Measurements from ENCODE around the gene TMEM87B.

The TMEM87B gene

DNA sequence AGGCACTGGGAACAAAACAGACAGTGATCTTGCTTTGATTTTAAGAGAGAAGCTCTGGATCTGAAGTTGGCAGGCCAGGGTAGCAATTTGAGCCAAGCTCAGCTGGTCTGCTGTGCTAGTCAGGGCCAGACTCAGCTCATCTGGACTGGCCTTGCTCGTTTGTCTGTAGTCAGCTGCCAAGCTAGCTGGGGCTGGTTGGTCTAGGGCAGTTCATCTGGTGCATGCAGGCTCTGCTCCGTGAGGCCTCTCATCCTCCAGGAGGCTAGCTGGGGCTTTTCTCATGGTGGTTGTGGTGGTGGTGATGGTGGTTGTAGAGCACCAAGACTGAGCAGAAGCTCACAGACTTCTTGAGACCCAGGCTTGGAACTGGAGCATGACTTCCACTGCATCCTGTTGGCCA is 93.4 kb downstream of the TMEM87B start:
- in situ Hi-C loops (cut with HindIII; ENCODE audit: low sequenced_read_pairs) = no loop called here
- no peak for DNase-seq (ENCODE audit: low read depth, low spot score)
- TF ChIP-seq, protein P1, sequence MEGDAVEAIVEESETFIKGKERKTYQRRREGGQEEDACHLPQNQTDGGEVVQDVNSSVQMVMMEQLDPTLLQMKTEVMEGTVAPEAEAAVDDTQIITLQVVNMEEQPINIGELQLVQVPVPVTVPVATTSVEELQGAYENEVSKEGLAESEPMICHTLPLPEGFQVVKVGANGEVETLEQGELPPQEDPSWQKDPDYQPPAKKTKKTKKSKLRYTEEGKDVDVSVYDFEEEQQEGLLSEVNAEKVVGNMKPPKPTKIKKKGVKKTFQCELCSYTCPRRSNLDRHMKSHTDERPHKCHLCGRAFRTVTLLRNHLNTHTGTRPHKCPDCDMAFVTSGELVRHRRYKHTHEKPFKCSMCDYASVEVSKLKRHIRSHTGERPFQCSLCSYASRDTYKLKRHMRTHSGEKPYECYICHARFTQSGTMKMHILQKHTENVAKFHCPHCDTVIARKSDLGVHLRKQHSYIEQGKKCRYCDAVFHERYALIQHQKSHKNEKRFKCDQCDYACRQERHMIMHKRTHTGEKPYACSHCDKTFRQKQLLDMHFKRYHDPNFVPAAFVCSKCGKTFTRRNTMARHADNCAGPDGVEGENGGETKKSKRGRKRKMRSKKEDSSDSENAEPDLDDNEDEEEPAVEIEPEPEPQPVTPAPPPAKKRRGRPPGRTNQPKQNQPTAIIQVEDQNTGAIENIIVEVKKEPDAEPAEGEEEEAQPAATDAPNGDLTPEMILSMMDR (IDR thresholded peaks at IDR 0.05; ENCODE audit: low read depth, low read length) = no peak
- H3K4me3 ChIP-seq (ENCODE audit: low read depth, low read length) = no peak overlapping the region

DNA sequence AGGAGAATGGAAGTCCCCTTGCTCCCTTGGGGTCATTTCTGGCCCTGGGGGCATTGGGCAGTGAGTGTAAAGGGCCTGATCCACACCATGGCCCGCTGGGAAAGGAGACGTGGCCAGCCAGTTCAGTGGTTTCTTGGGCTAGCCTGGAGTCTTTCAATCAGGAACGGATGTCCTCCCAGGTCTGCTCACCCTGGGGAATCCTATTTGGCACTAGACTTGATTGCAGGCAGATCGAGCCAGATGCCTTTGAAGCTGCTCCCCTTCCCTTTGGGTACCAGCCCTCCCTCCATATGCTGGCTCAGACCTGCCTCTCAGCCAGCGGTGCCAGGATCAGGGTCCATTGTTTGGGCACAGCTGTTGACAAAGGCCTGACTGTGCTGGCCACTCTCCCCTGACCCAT is 94.1 kb downstream of the TMEM87B start:
- TF ChIP-seq, protein P1 (IDR thresholded peaks at IDR 0.05; ENCODE audit: low read depth, low read length) = no peak
- DNase-seq (ENCODE audit: low read depth, low spot score) = no peak
- in situ Hi-C loops (cut with HindIII; ENCODE audit: low sequenced_read_pairs) = no loop called here
- no peak overlapping the region for H3K4me3 ChIP-seq (ENCODE audit: low read depth, low read length)

DNA sequence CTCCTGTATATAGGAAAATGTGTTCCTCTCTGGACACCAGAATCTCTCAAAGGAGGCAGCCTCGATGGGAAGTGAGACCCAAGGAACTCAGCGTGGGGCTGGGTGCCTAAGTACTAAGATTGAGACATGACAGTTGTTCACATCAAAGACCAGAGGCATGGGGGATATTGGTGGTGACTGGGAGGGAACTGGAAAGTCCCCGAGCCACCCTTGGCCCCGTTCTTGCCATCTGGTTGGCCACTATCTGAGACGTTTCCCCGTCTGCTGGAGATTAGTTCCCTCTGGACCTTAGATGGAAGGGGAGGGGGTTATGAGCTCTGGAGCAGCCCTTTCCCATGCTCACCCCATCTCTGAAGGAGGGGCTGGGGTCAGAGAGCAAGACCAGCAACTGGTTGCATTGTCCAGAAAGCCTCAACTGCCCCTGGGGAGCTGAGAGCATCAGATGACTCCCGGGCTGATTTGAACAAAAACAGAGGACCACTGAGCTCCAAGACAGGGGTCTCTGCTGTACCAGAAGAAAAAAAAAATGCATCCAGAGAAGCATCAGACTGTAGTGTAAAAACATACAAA is 94.9 kb downstream of the TMEM87B start:
- no peak for DNase-seq (ENCODE audit: low read depth, low spot score)
- TF ChIP-seq, protein P1 (IDR thresholded peaks at IDR 0.05; ENCODE audit: low read depth, low read length) = no peak
- in situ Hi-C loops (cut with HindIII; ENCODE audit: low sequenced_read_pairs) = no loop called here
- H3K4me3 ChIP-seq (ENCODE audit: low read depth, low read length) = no peak overlapping the region

DNA sequence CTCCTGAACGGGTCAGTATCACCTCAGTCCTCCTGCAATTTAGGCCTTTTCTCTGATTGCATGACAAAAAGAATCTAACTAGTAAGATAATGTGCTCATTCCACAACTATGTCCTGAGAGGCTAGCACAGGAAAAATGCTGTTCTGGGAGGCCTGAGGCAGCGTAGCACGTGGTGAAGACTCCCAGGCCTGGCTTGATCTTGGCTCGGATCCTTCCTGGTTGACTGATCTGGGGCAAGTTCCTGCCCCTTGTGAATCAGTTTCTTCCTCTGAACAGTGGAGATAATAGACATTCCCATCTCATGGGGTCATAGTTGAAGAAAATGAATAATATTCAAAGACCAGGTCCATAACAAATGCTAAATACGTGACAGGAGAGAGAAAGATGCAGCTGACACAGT is 95.4 kb downstream of the TMEM87B start:
- no peak overlapping the region for H3K4me3 ChIP-seq (ENCODE audit: low read depth, low read length)
- peak; percentile 59 for DNase-seq (ENCODE audit: low read depth, low spot score)
- TF ChIP-seq, protein P1 (IDR thresholded peaks at IDR 0.05; ENCODE audit: low read depth, low read length) = no peak
- in situ Hi-C loops (cut with HindIII; ENCODE audit: low sequenced_read_pairs) = no loop called here

DNA sequence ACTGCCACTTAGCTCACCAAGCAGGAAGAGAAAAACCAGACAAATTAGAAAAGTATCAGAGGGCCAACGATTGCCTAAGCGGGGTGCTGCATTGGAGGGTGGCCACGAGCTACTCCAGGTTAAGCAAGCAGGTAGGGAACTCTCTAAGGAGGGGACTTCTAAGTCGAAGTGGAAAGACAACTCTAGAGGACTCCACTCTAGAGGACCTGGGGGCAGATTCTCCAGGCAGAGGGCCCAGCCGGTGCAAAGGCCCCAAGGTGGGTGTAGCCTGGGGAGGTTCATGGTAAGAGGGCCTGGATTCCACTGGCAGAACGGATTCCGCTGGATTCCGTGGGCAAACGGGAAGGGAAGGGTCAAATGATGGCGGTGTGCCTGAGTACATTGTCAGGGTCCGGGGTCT is 95.8 kb downstream of the TMEM87B start:
- TF ChIP-seq, protein P1 (IDR thresholded peaks at IDR 0.05; ENCODE audit: low read depth, low read length) = no peak
- in situ Hi-C loops (cut with HindIII; ENCODE audit: low sequenced_read_pairs) = no loop called here
- no peak overlapping the region for H3K4me3 ChIP-seq (ENCODE audit: low read depth, low read length)
- DNase-seq (ENCODE audit: low read depth, low spot score) = no peak

DNA sequence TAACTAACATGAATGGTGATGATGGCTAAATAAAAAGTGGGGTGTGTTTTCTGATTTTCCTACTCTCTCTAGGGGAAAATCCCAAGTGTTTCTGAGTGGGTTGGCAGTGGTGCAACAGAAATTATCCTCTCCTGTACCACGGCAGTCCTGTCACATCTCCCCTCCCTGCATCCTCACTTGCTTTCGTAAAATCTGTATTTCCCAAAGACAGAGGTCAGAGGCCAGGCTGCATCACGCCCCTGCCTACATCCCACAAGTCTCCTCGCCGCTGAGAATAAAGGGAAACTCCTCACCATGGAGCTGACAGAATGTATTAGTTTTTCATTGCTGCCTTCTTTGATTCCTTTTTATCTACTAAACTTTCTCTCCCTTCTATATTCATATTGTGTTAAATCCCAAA is 96.2 kb downstream of the TMEM87B start:
- TF ChIP-seq, protein P1 (IDR thresholded peaks at IDR 0.05; ENCODE audit: low read depth, low read length) = no peak
- no peak for DNase-seq (ENCODE audit: low read depth, low spot score)
- no peak overlapping the region for H3K4me3 ChIP-seq (ENCODE audit: low read depth, low read length)
- in situ Hi-C loops (cut with HindIII; ENCODE audit: low sequenced_read_pairs) = no loop called here
